Esophagus squamous epithelium (tissue), 5 donors: ENCODE measurements around the gene TMEM132D. TPM values are rescaled to one million over a fixed set of nuclear protein-coding genes. Genes with fewer than 3 reads are reported as not detected.

Experiments
- DNase-seq: peaks from one replicate; lab custom pipeline; 2025; lab: John Stamatoyannopoulos, UW
- H3K27ac ChIP-seq, 4 donors: fragments of 200-600 bp; sonication (generic); one replicate each; pipeline ENCODE4 v1.5.1; 2016 to 2019; ENCODE audit warnings: mild to moderate bottlenecking in 1 of 4
- H3K27me3 ChIP-seq, 4 donors: fragments of 200-600 bp; sonication (generic); 1 replicate in 3 of 4; 2 replicates in 1 of 4; pipeline versions ENCODE4 v1.5.1 to v1.6.0; 2017 to 2021; ENCODE audit warnings: antibody characterized with exemption in 1 of 4
- H3K36me3 ChIP-seq, 3 donors: fragments of 200-600 bp; sonication (generic); one replicate each; pipeline ENCODE4 v1.5.1; 2016 to 2019
- H3K4me1 ChIP-seq, 3 donors: fragments of 200-600 bp; sonication (generic); one replicate each; pipeline ENCODE4 v1.5.1; 2017 to 2019
- H3K4me3 ChIP-seq, 4 donors: fragments of 200-600 bp; sonication (generic); 1 replicate in 3 of 4; 2 replicates in 1 of 4; pipeline ENCODE4 v1.5.1; 2016 to 2019; ENCODE audit warnings: mild to moderate bottlenecking in 2 of 4, moderate library complexity in 1 of 4
- H3K9me3 ChIP-seq, 3 donors: fragments of 200-600 bp; sonication (generic); one replicate each; pipeline ENCODE4 v1.5.1; 2016 to 2019
- POLR2A ChIP-seq, 4 donors: fragments of 450-650 bp; IDR thresholded peaks; one replicate each; pipeline ENCODE4 v1.6.1; 2017; ENCODE audit warnings: antibody characterized with exemption in 4 of 4, mild to moderate bottlenecking in 4 of 4, moderate library complexity in 3 of 4
- WGBS, 2 donors: methylation state at CpG; one replicate each; pipeline ENCODE4 v1.1.5; 2018; 5-methylcytosine and 5-hydroxymethylcytosine counted together
- intact Hi-C: fragments of 100-400 bp; cut with DNase I; formaldehyde crosslinking; loops from one replicate; pipeline ENCODE4 v1.15.0; 2022
- total RNA-seq, 4 donors: library from RNA; depleted of rRNA; stranded (reverse); fragments of >200 nt; gene quantifications; one replicate each; pipeline ENCODE4 v1.1.0, GENCODE V29; 2016
- TF ChIP-seq, protein P1 (sequence below), 6 experiments: fragments of 450-650 bp in 4 of 6; fragments of 200-600 bp in 2 of 6; sonication (generic) in 2 of 6; IDR thresholded peaks; one replicate each; pipeline ENCODE4 v1.5.1; 2016 to 2019; ENCODE audit warnings: antibody characterized with exemption in 6 of 6, mild to moderate bottlenecking in 4 of 6, moderate library complexity in 4 of 6
- donor health status: DM: yes; HTN: yes; CAD: no.

TMEM132D gene
- total RNA-seq, 4 donors from 2014 or later, result not detected

DNA sequence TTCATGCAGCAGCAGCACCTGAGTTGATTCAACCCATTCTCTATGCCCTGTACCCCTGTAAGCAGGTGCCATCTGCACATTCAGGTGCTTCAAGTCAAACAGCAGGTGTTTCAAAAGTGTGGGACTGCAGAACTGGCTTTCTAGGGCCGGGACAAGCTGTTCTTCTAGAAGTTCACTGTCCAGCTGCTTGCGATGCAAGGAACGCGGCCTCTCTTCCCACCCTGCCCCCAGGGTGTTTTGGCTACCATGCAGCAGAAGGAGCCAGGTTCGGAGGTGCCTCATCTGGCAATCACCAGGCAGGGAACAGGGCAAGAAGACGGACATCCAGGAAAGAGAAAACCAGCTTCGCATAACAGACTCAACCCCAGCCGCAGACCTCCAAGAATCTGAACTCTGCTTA, 35.2 kb downstream of the TMEM132D start:
- no peak for DNase-seq
- H3K27ac ChIP-seq, result no peak overlapping the region
- no peaks in the 10 kb centered on the region for H3K4me1 ChIP-seq
- 63 to 72% methylated on average over 5 to 6 of the region's 8 CpGs for WGBS, 2 donors
- peaks cover 0 to 11% (median 0%) of the 10 kb centered on the region in 3 donors for H3K9me3 ChIP-seq
- H3K27me3 ChIP-seq, result no peaks in the 10 kb centered on the region
- no peak overlapping the region for H3K4me3 ChIP-seq
- intact Hi-C loops, result no loop called here
- TF ChIP-seq POLR2A (IDR thresholded peaks at IDR 0.05), result no peak
- TF ChIP-seq, protein P1, sequence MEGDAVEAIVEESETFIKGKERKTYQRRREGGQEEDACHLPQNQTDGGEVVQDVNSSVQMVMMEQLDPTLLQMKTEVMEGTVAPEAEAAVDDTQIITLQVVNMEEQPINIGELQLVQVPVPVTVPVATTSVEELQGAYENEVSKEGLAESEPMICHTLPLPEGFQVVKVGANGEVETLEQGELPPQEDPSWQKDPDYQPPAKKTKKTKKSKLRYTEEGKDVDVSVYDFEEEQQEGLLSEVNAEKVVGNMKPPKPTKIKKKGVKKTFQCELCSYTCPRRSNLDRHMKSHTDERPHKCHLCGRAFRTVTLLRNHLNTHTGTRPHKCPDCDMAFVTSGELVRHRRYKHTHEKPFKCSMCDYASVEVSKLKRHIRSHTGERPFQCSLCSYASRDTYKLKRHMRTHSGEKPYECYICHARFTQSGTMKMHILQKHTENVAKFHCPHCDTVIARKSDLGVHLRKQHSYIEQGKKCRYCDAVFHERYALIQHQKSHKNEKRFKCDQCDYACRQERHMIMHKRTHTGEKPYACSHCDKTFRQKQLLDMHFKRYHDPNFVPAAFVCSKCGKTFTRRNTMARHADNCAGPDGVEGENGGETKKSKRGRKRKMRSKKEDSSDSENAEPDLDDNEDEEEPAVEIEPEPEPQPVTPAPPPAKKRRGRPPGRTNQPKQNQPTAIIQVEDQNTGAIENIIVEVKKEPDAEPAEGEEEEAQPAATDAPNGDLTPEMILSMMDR (IDR thresholded peaks at IDR 0.05), result no peak
- no peaks in the 10 kb centered on the region for H3K36me3 ChIP-seq

GRCh38 chr12:129863938-129864337, 39.9 kb downstream of the TMEM132D start:
- Histone ChIP-seq H3K4me3 (no peak overlapping the region), H3K4me1 (no peaks in the 10 kb centered on the region), H3K27me3 (no peaks in the 10 kb centered on the region), H3K27ac (no peak overlapping the region), H3K36me3 (no peaks in the 10 kb centered on the region), H3K9me3 (peaks cover 0 to 11% (median 0%) of the 10 kb centered on the region in 3 donors)
- intact Hi-C loops, result no loop called here
- WGBS, 2 donors, result 61 to 67% methylated on average over 3 of the region's 4 CpGs
- TF ChIP-seq, protein P1 (IDR thresholded peaks at IDR 0.05), result no peak
- TF ChIP-seq POLR2A (IDR thresholded peaks at IDR 0.05), result no peak
- no peak for DNase-seq

GRCh38 chr12:129862561-129863175, 41.2 kb downstream of the TMEM132D start:
- TF ChIP-seq, protein P1 (IDR thresholded peaks at IDR 0.05), result no peak
- no peak for TF ChIP-seq POLR2A (IDR thresholded peaks at IDR 0.05)
- no peak for DNase-seq
- Histone ChIP-seq H3K4me3 (no peak overlapping the region), H3K27ac (no peak overlapping the region), H3K27me3 (no peaks in the 10 kb centered on the region), H3K36me3 (no peaks in the 10 kb centered on the region), H3K9me3 (peaks cover 0 to 11% (median 0%) of the 10 kb centered on the region in 3 donors), H3K4me1 (no peaks in the 10 kb centered on the region)
- WGBS, 2 donors, result 39 to 58% methylated on average over 7 of the region's 7 CpGs
- intact Hi-C loops, result no loop called here

GRCh38 chr12:129861951-129862350, 41.9 kb downstream of the TMEM132D start:
- WGBS, 2 donors, result 64 to 70% methylated on average over 2 of the region's 2 CpGs

DNA sequence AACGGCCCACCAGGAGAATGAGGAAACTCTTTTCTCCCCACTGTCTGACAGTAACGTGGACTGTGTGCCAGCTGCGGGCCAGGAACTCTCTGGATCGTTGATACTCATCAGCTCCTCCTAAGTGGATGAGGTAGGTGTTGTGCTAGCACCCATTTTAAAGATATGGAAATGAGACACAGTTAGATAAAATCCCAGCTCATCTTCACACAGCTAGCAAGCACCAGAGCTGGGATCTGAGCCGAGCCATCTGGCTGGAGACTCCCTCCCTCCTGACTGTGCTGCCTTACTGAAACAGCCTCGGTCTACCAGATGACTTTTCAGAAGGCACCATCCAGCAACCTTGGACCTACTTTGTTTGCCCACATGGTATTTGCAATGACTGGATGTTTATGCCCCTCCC, 49.2 kb downstream of the TMEM132D start:
- Histone ChIP-seq H3K4me1 (no peaks in the 10 kb centered on the region), H3K9me3 (no peaks in the 10 kb centered on the region), H3K4me3 (no peak overlapping the region), H3K27me3 (no peaks in the 10 kb centered on the region), H3K36me3 (no peaks in the 10 kb centered on the region), H3K27ac (no peak overlapping the region)
- no peak for DNase-seq
- no peak for TF ChIP-seq POLR2A (IDR thresholded peaks at IDR 0.05)
- TF ChIP-seq, protein P1 (IDR thresholded peaks at IDR 0.05), result no peak
- 62 to 73% methylated on average over 4 to 6 of the region's 6 CpGs for WGBS, 2 donors
- intact Hi-C loops, result no loop called here

More at GRCh38 chr12:129861951-129862350, 41.9 kb downstream of the TMEM132D start:
- H3K36me3 ChIP-seq, result no peaks in the 10 kb centered on the region
- DNase-seq, result no peak
- H3K27me3 ChIP-seq, result no peaks in the 10 kb centered on the region
- no peak overlapping the region for H3K4me3 ChIP-seq
- peaks cover 0 to 9% (median 0%) of the 10 kb centered on the region in 3 donors for H3K9me3 ChIP-seq
- intact Hi-C loops, result no loop called here
- no peaks in the 10 kb centered on the region for H3K4me1 ChIP-seq
- no peak overlapping the region for H3K27ac ChIP-seq
- TF ChIP-seq, protein P1 (IDR thresholded peaks at IDR 0.05), result no peak
- TF ChIP-seq POLR2A (IDR thresholded peaks at IDR 0.05), result no peak
